KOPT-K1 (cell line): ENCODE results near the gene PTPRM.

ENCODE experiments used
- H3K27ac ChIP-seq: fragments of 200-600 bp; sonication (generic); 2 replicates; pipeline ENCODE4 v1.5.1; 2016; ENCODE audit warnings: antibody characterized with exemption, mild to moderate bottlenecking, low read depth, low read length; ENCODE audit not compliant: poor library complexity, severe bottlenecking
- H3K36me3 ChIP-seq: fragments of 200-600 bp; sonication (generic); 2 replicates; pipeline ENCODE4 v1.5.1; 2017; ENCODE audit warnings: antibody characterized with exemption, mild to moderate bottlenecking, low read length, moderate library complexity; ENCODE audit not compliant: insufficient read depth
- H3K9me3 ChIP-seq: fragments of 200-600 bp; sonication (generic); 2 replicates; pipeline ENCODE4 v1.5.1; 2017; ENCODE audit warnings: antibody characterized with exemption, low read length, mild to moderate bottlenecking; ENCODE audit not compliant: insufficient read depth, poor library complexity, severe bottlenecking

PTPRM gene

DNA sequence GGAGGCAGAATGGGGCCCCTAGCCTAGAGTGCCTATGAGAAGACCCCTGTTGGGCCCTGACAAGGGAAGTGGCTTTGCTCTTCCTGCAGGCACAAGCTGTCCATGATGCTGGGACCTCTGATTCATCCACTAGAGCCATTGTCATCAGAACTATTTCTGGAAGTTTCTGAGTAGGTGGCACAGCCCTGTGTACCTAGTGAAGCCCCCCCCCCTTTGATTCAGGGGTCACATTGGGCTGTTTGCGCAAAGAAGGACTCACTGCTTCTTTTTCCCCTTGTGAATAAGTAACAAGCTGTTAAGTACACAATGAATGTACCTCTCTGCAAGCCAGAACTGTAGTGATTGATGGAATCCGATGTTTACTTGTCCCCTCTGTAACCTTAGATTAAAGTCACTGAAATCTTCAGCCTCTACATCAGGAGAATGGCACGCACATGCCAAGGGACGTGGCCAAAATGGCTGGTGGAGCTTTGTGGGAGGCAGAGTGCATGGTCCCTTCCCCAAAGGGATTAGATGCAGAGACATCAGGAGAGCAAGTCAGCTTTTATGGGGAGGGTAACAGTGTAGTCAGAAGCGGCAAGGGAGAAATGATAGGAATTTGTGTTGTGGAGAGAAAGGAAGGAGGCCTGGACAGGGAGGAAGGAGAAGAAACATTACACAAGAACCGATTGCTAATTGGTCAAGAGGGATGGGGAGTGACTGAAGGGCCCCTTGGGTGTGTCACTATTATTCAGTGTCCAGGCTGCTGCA lies 774.5 kb downstream of the PTPRM start:
- Histone ChIP-seq H3K9me3 (no peaks in the 10 kb centered on the region), H3K27ac (no peak overlapping the region), H3K36me3 (no peaks in the 10 kb centered on the region)

DNA sequence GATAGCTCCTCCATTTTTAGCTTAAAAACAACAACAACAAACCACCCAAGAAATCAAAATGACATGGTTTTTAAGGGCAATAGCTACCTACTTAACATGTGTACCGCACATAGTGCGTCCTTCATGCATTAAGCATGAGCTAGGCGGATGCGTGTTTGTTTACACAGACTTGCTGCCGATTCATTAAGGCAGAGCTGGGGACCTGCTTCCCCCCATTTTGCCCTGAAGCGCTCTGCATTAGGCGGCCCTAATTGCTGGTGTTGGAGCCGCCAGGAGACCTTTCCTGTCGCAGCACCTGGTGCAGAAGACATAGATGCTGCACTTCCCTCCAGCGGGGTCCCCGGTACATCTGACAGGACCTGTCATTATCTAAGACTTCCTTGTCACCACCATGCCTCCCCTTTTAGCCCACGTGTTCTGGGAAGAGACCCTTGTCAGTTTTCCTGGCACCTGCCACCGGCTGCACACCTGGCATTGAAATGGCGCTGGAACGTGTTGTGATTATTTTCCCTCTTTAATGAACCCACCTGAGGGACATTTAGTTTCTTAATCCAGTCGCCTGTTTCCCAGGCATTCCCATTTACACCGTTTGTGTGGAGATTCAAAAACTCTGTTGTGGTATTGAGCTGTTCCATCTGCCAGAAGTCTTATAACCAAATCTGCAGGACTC lies 781.1 kb downstream of the PTPRM start:
- Histone ChIP-seq H3K36me3 (no peaks in the 10 kb centered on the region), H3K27ac (no peak overlapping the region)

GRCh38 chr18:8349608-8350323 lies 782.6 kb downstream of the PTPRM start:
- H3K36me3 ChIP-seq, result no peaks in the 10 kb centered on the region
- H3K9me3 ChIP-seq, result no peaks in the 10 kb centered on the region
- H3K27ac ChIP-seq, result no peak overlapping the region

More for the DNA sequence above, 781.1 kb downstream of the PTPRM start:
- H3K9me3 ChIP-seq, result no peaks in the 10 kb centered on the region

DNA sequence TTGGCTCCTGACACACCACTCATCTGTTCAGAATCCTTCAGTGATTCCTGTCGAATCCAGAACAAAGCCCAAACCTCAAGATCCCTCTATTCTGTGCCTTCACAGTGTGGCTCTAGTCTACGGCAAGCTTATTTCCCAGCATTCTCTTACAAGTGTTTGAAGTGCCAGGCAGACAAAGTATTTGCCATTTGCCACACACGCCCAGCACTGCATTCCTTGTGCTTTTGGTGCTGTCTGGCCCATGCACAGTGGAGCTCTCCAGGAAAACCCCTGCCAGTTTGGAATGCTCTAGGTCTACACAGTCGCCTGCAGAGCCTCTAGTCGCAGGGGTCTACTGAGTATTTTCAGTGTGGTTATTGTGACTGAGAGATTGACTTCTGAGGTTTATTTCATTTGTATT lies 783.5 kb downstream of the PTPRM start:
- H3K9me3 ChIP-seq, result no peaks in the 10 kb centered on the region
- no peaks in the 10 kb centered on the region for H3K36me3 ChIP-seq
- no peak overlapping the region for H3K27ac ChIP-seq

- H3K36me3 ChIP-seq, result no peaks in the 10 kb centered on the region
- H3K27ac ChIP-seq, result no peak overlapping the region
- no peaks in the 10 kb centered on the region for H3K9me3 ChIP-seq
Observed at GRCh38 chr18:8351161-8351560, 784.0 kb downstream of the PTPRM start.

DNA sequence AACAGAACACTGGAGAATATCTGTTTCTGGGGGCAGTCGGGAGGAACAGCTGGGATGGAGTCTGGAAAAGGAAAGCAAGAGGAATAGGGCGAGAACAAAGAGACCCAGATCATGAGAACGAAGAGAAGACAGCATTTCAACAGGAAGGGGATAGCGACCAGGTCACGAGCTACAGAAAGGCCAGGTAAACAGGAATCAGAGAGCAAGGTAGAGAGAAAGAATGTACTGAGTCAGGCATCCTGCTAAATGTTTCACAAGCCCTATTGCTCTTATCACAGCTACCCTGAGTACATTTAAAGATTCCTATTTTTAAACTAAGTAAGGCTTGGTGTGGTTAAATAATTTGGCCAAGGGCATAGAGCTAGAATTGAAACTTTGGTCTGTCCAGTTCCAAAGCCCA lies 787.2 kb downstream of the PTPRM start:
- Histone ChIP-seq H3K36me3 (no peaks in the 10 kb centered on the region), H3K27ac (no peak overlapping the region), H3K9me3 (no peaks in the 10 kb centered on the region)

GRCh38 chr18:8356001-8356400 lies 788.9 kb downstream of the PTPRM start:
- no peaks in the 10 kb centered on the region for H3K36me3 ChIP-seq
- no peak overlapping the region for H3K27ac ChIP-seq
- H3K9me3 ChIP-seq, result no peaks in the 10 kb centered on the region

DNA sequence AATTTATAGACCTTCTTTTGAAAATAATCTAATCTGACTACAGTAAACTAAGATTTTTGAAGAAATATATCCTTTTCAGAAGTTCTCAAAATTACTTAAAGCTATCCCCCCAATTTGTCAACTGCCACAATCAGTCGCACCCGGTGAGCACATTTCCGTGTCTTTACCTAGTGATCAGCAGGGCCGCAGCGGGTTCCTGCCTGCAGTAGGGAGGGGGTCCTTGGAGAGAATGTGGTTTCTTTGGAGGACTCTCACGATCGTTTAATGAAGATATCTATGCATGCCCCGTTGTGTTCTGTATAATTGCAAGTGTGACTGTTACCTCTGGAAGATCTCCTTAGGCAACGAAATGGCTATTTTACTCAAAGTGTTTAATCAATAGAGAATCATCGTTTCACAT lies 790.2 kb downstream of the PTPRM start:
- Histone ChIP-seq H3K9me3 (no peaks in the 10 kb centered on the region), H3K36me3 (no peaks in the 10 kb centered on the region), H3K27ac (no peak overlapping the region)

DNA sequence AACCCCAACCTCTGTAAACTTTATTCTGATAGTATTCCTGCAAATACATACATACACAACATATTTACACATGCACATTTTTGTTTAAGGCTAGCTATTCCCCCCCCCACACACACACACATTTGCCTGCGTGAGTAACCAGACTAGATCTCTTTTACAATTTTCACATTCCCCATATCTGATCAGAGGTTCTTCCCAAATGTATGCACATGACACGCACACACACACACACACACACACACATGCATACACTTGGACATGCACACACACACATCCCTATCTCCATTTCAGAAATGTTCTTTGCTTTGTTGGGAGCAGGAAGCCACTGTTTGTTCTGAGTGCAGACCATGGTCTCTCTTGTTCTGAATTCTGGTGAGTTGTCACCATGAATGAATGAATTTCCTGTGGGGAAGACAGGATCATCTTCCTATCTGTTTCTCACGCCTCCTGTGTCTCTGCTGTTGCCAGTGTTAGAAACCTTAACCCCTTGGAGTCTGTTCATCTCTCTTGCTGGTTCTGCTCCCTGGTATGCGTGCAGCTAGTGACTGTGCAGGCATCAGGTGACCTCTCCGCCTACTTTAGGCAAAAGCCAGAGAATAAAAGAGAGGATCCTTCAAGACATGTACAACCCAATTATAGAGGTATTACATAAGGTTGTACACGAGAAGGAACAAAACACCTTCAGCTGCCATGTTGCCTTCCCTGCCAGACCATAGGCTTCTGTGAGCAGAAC lies 791.1 kb downstream of the PTPRM start:
- Histone ChIP-seq H3K9me3 (no peaks in the 10 kb centered on the region), H3K27ac (no peak overlapping the region), H3K36me3 (no peaks in the 10 kb centered on the region)

DNA sequence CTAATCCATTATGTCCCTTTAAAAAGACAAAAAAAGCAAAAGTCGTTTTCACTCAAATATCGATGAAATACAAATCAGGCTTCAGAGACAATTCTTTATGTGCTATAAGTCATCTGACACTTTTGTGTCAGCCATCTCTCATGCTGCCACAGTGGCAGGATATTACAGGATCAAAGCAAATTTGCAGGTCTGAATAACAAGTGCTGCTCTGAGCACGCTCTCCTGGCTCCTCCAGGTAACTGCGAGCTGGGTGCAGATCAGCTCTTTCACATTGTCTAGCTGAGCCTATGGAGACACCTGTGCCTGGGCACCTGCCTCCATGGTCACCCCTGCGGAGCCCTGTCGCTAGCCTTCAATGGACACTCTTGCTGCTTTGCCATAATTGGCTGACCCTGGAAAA lies 792.0 kb downstream of the PTPRM start:
- Histone ChIP-seq H3K9me3 (no peaks in the 10 kb centered on the region), H3K27ac (no peak overlapping the region), H3K36me3 (no peaks in the 10 kb centered on the region)

GRCh38 chr18:8359481-8359880 lies 792.4 kb downstream of the PTPRM start:
- no peaks in the 10 kb centered on the region for H3K9me3 ChIP-seq
- no peak overlapping the region for H3K27ac ChIP-seq
- H3K36me3 ChIP-seq, result no peaks in the 10 kb centered on the region

- Histone ChIP-seq H3K27ac (no peak overlapping the region), H3K36me3 (no peaks in the 10 kb centered on the region), H3K9me3 (no peaks in the 10 kb centered on the region)
Observed at GRCh38 chr18:8361941-8362471, 794.9 kb downstream of the PTPRM start.

DNA sequence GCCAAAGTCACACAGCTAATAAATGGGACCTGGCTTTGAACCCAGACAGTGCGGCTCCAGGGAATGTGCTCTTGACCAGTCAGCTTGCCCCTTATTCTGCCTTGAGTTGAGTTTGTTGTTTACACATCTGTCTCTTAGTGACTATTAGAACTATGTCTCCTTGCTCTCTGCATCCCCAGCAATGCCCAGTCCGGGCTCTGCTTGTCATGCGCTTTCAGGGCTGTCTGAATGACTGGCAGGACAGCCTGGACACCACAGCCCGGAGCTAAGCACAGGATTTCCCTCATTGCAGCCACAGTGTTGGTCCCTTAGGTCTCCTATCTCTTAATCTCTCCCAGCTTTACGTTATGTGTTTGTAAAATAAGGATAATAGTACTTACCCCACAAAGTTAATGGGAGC lies 795.7 kb downstream of the PTPRM start:
- Histone ChIP-seq H3K36me3 (no peaks in the 10 kb centered on the region), H3K9me3 (no peaks in the 10 kb centered on the region), H3K27ac (no peak overlapping the region)

GRCh38 chr18:8364385-8364784 lies 797.3 kb downstream of the PTPRM start:
- H3K27ac ChIP-seq, result no peak overlapping the region
- no peaks in the 10 kb centered on the region for H3K36me3 ChIP-seq
- H3K9me3 ChIP-seq, result no peaks in the 10 kb centered on the region

GRCh38 chr18:8365006-8365405 lies 797.9 kb downstream of the PTPRM start:
- no peak overlapping the region for H3K27ac ChIP-seq
- H3K9me3 ChIP-seq, result no peaks in the 10 kb centered on the region

More at GRCh38 chr18:8365006-8365405, 797.9 kb downstream of the PTPRM start:
- H3K36me3 ChIP-seq, result no peaks in the 10 kb centered on the region
